ENCODE measurements around the gene TMED1.
"Not testable (repeated sequence)": the region's sequence is repeated elsewhere in the genome, so short reads cannot be mapped to it uniquely, and the experiment has no call there.

The TMED1 gene

GRCh38 chr19:10870501-10870954 is 34.5 kb upstream of the TMED1 start:
- ChIA-PET CTCF (interaction anchor here (0.6 to 2.9 kb wide), 3 partner anchors 8 to 825 kb away, joined by 3 to 11 read pairs (median 5); no protein-coding TSS in a partner anchor), POLR2A (interaction anchor here (1.0 kb wide), 1 partner anchor 34 kb away, joined by 3 read pairs; the partner anchor contains the start of gene TMED1)
- Histone ChIP-seq H3K4me3 (ENCODE audit: control insufficient read depth in 1 of 7, extremely low read depth in 1 of 7, insufficient read depth in 4 of 7, low read depth in 2 of 7, low read length in 6 of 7) (peak overlapping the region; percentile 29 to 80 (median 65)), H3K27ac (ENCODE audit: insufficient read depth in 1 of 2, low read depth in 1 of 2, low read length in 2 of 2, poor library complexity in 1 of 2, severe bottlenecking in 2 of 2) (peak overlapping the region in 1 of 2 experiments; percentile 70), H3K36me3 (ENCODE audit: control insufficient read depth in 4 of 4, insufficient read depth in 4 of 4, low read length in 3 of 4) (peaks cover 0 to 3% (median 0%) of the 10 kb centered on the region in 4 experiments), H3K4me1 (ENCODE audit: control extremely low read depth in 1 of 4, control insufficient read depth in 4 of 4, insufficient read depth in 4 of 4, low read length in 3 of 4) (peaks cover 0 to 15% (median 11%) of the 10 kb centered on the region in 4 experiments), H3K27me3 (replicated peaks in 2 of 5; ENCODE audit: control insufficient read depth in 4 of 5, insufficient read depth in 5 of 5, low read length in 4 of 5) (no peaks in the 10 kb centered on the region), H3K9me3 (ENCODE audit: control extremely low read depth in 1 of 5, control insufficient read depth in 4 of 5, insufficient read depth in 2 of 5, low read depth in 1 of 5, low read length in 4 of 5) (no peaks in the 10 kb centered on the region)
- no peak for DNase-seq
- WGBS (ENCODE audit: insufficient coverage), result 5% methylated on average over 14 of the region's 22 CpGs

GRCh38 chr19:10869872-10870311 is 33.9 kb upstream of the TMED1 start:
- POLR2A ChIA-PET; DNase-seq; H3K27me3 ChIP-seq (replicated peaks in 2 of 5; ENCODE audit: control insufficient read depth in 4 of 5, insufficient read depth in 5 of 5, low read length in 4 of 5); H3K36me3 ChIP-seq (ENCODE audit: control insufficient read depth in 4 of 4, insufficient read depth in 4 of 4, low read length in 3 of 4); H3K9me3 ChIP-seq (ENCODE audit: control extremely low read depth in 1 of 5, control insufficient read depth in 4 of 5, insufficient read depth in 2 of 5, low read depth in 1 of 5, low read length in 4 of 5); H3K4me3 ChIP-seq (ENCODE audit: control insufficient read depth in 1 of 7, extremely low read depth in 1 of 7, insufficient read depth in 4 of 7, low read depth in 2 of 7, low read length in 6 of 7); H3K27ac ChIP-seq (ENCODE audit: insufficient read depth in 1 of 2, low read depth in 1 of 2, low read length in 2 of 2, poor library complexity in 1 of 2, severe bottlenecking in 2 of 2): not testable (repeated sequence)
- 99% methylated on average over 10 of the region's 11 CpGs for WGBS (ENCODE audit: insufficient coverage)
- H3K4me1 ChIP-seq (ENCODE audit: control extremely low read depth in 1 of 4, control insufficient read depth in 4 of 4, insufficient read depth in 4 of 4, low read length in 3 of 4), result peaks cover 0 to 15% (median 11%) of the 10 kb centered on the region in 4 experiments
- CTCF ChIA-PET, result interaction anchor here (1.2 kb wide), 1 partner anchor 14 kb away, joined by 5 read pairs; no protein-coding TSS in a partner anchor

- POLR2A ChIA-PET, result no interaction called here
- Histone ChIP-seq H3K4me1 (ENCODE audit: control extremely low read depth in 1 of 4, control insufficient read depth in 4 of 4, insufficient read depth in 4 of 4, low read length in 3 of 4) (peaks cover 0 to 18% (median 15%) of the 10 kb centered on the region in 4 experiments), H3K4me3 (ENCODE audit: control insufficient read depth in 1 of 7, extremely low read depth in 1 of 7, insufficient read depth in 4 of 7, low read depth in 2 of 7, low read length in 6 of 7) (no peak overlapping the region), H3K27me3 (replicated peaks in 2 of 5; ENCODE audit: control insufficient read depth in 4 of 5, insufficient read depth in 5 of 5, low read length in 4 of 5) (no peaks in the 10 kb centered on the region), H3K9me3 (ENCODE audit: control extremely low read depth in 1 of 5, control insufficient read depth in 4 of 5, insufficient read depth in 2 of 5, low read depth in 1 of 5, low read length in 4 of 5) (no peaks in the 10 kb centered on the region), H3K36me3 (ENCODE audit: control insufficient read depth in 4 of 4, insufficient read depth in 4 of 4, low read length in 3 of 4) (no peaks in the 10 kb centered on the region), H3K27ac (ENCODE audit: insufficient read depth in 1 of 2, low read depth in 1 of 2, low read length in 2 of 2, poor library complexity in 1 of 2, severe bottlenecking in 2 of 2) (no peak overlapping the region)
- DNase-seq, result no peak
- CTCF ChIA-PET, result interaction anchor here (1.1 to 11.6 kb wide), 3 partner anchors 11 to 23 kb away, joined by 4 to 97 read pairs (median 4); partner anchors contain the start of gene C19orf38
- 97% methylated on average over 6 of the region's 10 CpGs for WGBS (ENCODE audit: insufficient coverage)
Measured at GRCh38 chr19:10868872-10869547, 33.0 kb upstream of the TMED1 start.

- ChIA-PET CTCF (interaction anchor here (1.0 to 11.6 kb wide), 8 partner anchors 14 to 44 kb away, joined by 3 to 97 read pairs (median 4); partner anchors contain the start of genes C19orf38 and TMED1), POLR2A (no interaction called here)
- Histone ChIP-seq H3K27ac (ENCODE audit: insufficient read depth in 1 of 2, low read depth in 1 of 2, low read length in 2 of 2, poor library complexity in 1 of 2, severe bottlenecking in 2 of 2) (no peak overlapping the region), H3K4me1 (ENCODE audit: control extremely low read depth in 1 of 4, control insufficient read depth in 4 of 4, insufficient read depth in 4 of 4, low read length in 3 of 4) (peaks cover 0 to 8% (median 7%) of the 10 kb centered on the region in 4 experiments), H3K36me3 (ENCODE audit: control insufficient read depth in 4 of 4, insufficient read depth in 4 of 4, low read length in 3 of 4) (no peaks in the 10 kb centered on the region), H3K27me3 (replicated peaks in 2 of 5; ENCODE audit: control insufficient read depth in 4 of 5, insufficient read depth in 5 of 5, low read length in 4 of 5) (no peaks in the 10 kb centered on the region), H3K9me3 (ENCODE audit: control extremely low read depth in 1 of 5, control insufficient read depth in 4 of 5, insufficient read depth in 2 of 5, low read depth in 1 of 5, low read length in 4 of 5) (no peaks in the 10 kb centered on the region), H3K4me3 (ENCODE audit: control insufficient read depth in 1 of 7, extremely low read depth in 1 of 7, insufficient read depth in 4 of 7, low read depth in 2 of 7, low read length in 6 of 7) (no peak overlapping the region)
- WGBS (ENCODE audit: insufficient coverage), result 94% methylated on average over 9 of the region's 10 CpGs
- DNase-seq, result no peak
Measured at GRCh38 chr19:10866495-10866894, 30.5 kb upstream of the TMED1 start.

- DNase-seq, result peak; percentile 66 to 77 (median 71)
- peak overlapping the region in 1 of 7 experiments; percentile 40 for H3K4me3 ChIP-seq (ENCODE audit: control insufficient read depth in 1 of 7, extremely low read depth in 1 of 7, insufficient read depth in 4 of 7, low read depth in 2 of 7, low read length in 6 of 7)
- 26% methylated on average over 6 of the region's 6 CpGs for WGBS (ENCODE audit: insufficient coverage)
- POLR2A ChIA-PET, result no interaction called here
- CTCF ChIA-PET, result interaction anchor here (0.5 to 11.6 kb wide), 23 partner anchors 8 to 163 kb away, joined by 3 to 97 read pairs (median 4); partner anchors contain the start of genes C19orf38, QTRT1 and TMED1
- no peaks in the 10 kb centered on the region for H3K27me3 ChIP-seq (replicated peaks in 2 of 5; ENCODE audit: control insufficient read depth in 4 of 5, insufficient read depth in 5 of 5, low read length in 4 of 5)
- peaks cover 0 to 4% (median 3%) of the 10 kb centered on the region in 4 experiments for H3K4me1 ChIP-seq (ENCODE audit: control extremely low read depth in 1 of 4, control insufficient read depth in 4 of 4, insufficient read depth in 4 of 4, low read length in 3 of 4)
- peaks cover 0 to 6% (median 4%) of the 10 kb centered on the region in 4 experiments for H3K36me3 ChIP-seq (ENCODE audit: control insufficient read depth in 4 of 4, insufficient read depth in 4 of 4, low read length in 3 of 4)
- no peaks in the 10 kb centered on the region for H3K9me3 ChIP-seq (ENCODE audit: control extremely low read depth in 1 of 5, control insufficient read depth in 4 of 5, insufficient read depth in 2 of 5, low read depth in 1 of 5, low read length in 4 of 5)
- H3K27ac ChIP-seq (ENCODE audit: insufficient read depth in 1 of 2, low read depth in 1 of 2, low read length in 2 of 2, poor library complexity in 1 of 2, severe bottlenecking in 2 of 2), result no peak overlapping the region
Measured at GRCh38 chr19:10864538-10864899, 28.5 kb upstream of the TMED1 start.

- Histone ChIP-seq H3K4me3 (ENCODE audit: control insufficient read depth in 1 of 7, extremely low read depth in 1 of 7, insufficient read depth in 4 of 7, low read depth in 2 of 7, low read length in 6 of 7) (no peak overlapping the region), H3K36me3 (ENCODE audit: control insufficient read depth in 4 of 4, insufficient read depth in 4 of 4, low read length in 3 of 4) (peaks cover 0 to 6% (median 4%) of the 10 kb centered on the region in 4 experiments), H3K27me3 (replicated peaks in 2 of 5; ENCODE audit: control insufficient read depth in 4 of 5, insufficient read depth in 5 of 5, low read length in 4 of 5) (no peaks in the 10 kb centered on the region), H3K27ac (ENCODE audit: insufficient read depth in 1 of 2, low read depth in 1 of 2, low read length in 2 of 2, poor library complexity in 1 of 2, severe bottlenecking in 2 of 2) (no peak overlapping the region), H3K9me3 (ENCODE audit: control extremely low read depth in 1 of 5, control insufficient read depth in 4 of 5, insufficient read depth in 2 of 5, low read depth in 1 of 5, low read length in 4 of 5) (no peaks in the 10 kb centered on the region), H3K4me1 (ENCODE audit: control extremely low read depth in 1 of 4, control insufficient read depth in 4 of 4, insufficient read depth in 4 of 4, low read length in 3 of 4) (peaks cover 0 to 4% (median 3%) of the 10 kb centered on the region in 4 experiments)
- DNase-seq, result no peak
- 97% methylated on average over 15 of the region's 18 CpGs for WGBS (ENCODE audit: insufficient coverage)
- ChIA-PET CTCF (interaction anchor here (0.7 to 11.6 kb wide), 17 partner anchors 9 to 162 kb away, joined by 3 to 97 read pairs (median 4); partner anchors contain the start of genes C19orf38, CARM1, QTRT1 and TMED1), POLR2A (no interaction called here)
Measured at GRCh38 chr19:10863107-10863717, 27.2 kb upstream of the TMED1 start.
